HEK293 (cell line): Measurements from ENCODE around the gene PRKAG2.

Experiments
- CTCF ChIA-PET: fragments of 350-600 bp; formaldehyde crosslinking; extraction: SDS; loops from one replicate; lab custom pipeline; 2021; ENCODE audit warnings: antibody characterized with exemption; lab: Yijun Ruan, JAX
- POLR2A ChIA-PET: fragments of 300-600 bp; formaldehyde crosslinking; extraction: SDS; loops from one replicate; lab custom pipeline; 2020; ENCODE audit warnings: antibody characterized with exemption, inconsistent platforms; lab: Yijun Ruan, JAX
- H3K27ac ChIP-seq: fragments of 200-500 bp; sonication (Bioruptor generic); 2 replicates; pipeline ENCODE4 v1.5.1; 2014; ENCODE audit warnings: low read depth, low read length, control low read depth, inconsistent platforms; ENCODE audit errors: extremely low read depth
- H3K36me3 ChIP-seq, 2 experiments: fragments of 200-500 bp in 1 of 2; sonication (Bioruptor generic) in 1 of 2; 1 replicate in 1 of 2; 2 replicates in 1 of 2; pipeline ENCODE4 v1.5.1; 2014 to 2017; ENCODE audit warnings: inconsistent platforms in 2 of 2, low read length in 2 of 2; ENCODE audit not compliant: control insufficient read depth in 2 of 2, insufficient read depth in 1 of 2
- H3K4me1 ChIP-seq: fragments of 200-500 bp; sonication (Bioruptor generic); 2 replicates; pipeline ENCODE4 v1.5.1; 2014; ENCODE audit warnings: mild to moderate bottlenecking, low read length, inconsistent platforms; ENCODE audit not compliant: control insufficient read depth, insufficient read depth
- H3K4me3 ChIP-seq: 2 replicates; pipeline ENCODE4 v1.5.1; 2011; ENCODE audit warnings: low read depth, mild to moderate bottlenecking, control low read depth, low read length, moderate library complexity
- H3K9me3 ChIP-seq: fragments of 200-500 bp; sonication (Bioruptor generic); 2 replicates; pipeline ENCODE4 v1.5.1; 2014; ENCODE audit warnings: low read depth, low read length, inconsistent platforms; ENCODE audit not compliant: control insufficient read depth, insufficient read depth
- SETDB1 ChIP-seq: IDR thresholded peaks from one replicate; pipeline ENCODE4 v1.6.1; 2017; ENCODE audit warnings: mild to moderate bottlenecking, low read length, moderate library complexity, mixed read lengths; ENCODE audit not compliant: insufficient read length
- TRIM28 ChIP-seq: IDR thresholded peaks from 2 replicates; pipeline ENCODE4 v1.6.1; 2011; ENCODE audit warnings: low read length, control low read depth, borderline replicate concordance
- ZFP41 ChIP-seq: fragments of 450-650 bp; formaldehyde crosslinking; IDR thresholded peaks from 2 replicates; pipeline ENCODE4 v1.5.1; 2016; ENCODE audit warnings: missing biosample characterization, missing genetic modification characterization, borderline replicate concordance
- ZNF155 ChIP-seq: fragments of 450-650 bp; formaldehyde crosslinking; IDR thresholded peaks from 2 replicates; pipeline ENCODE4 v1.5.1; 2016; ENCODE audit warnings: missing biosample characterization, missing genetic modification characterization
- ZNF16 ChIP-seq: fragments of 450-650 bp; formaldehyde crosslinking; IDR thresholded peaks from 2 replicates; pipeline ENCODE4 v1.5.1; 2016; ENCODE audit warnings: low read depth, missing biosample characterization, missing genetic modification characterization
- ZNF24 ChIP-seq: fragments of 450-650 bp; formaldehyde crosslinking; IDR thresholded peaks from 2 replicates; pipeline ENCODE4 v1.5.1; 2016; ENCODE audit warnings: missing biosample characterization, missing genetic modification characterization
- ZNF335 ChIP-seq: fragments of 450-650 bp; formaldehyde crosslinking; conservative IDR thresholded peaks from 2 replicates; pipeline ENCODE4 v1.5.1; 2016; ENCODE audit warnings: missing biosample characterization, missing genetic modification characterization
- ZNF350 ChIP-seq: fragments of 450-650 bp; formaldehyde crosslinking; IDR thresholded peaks from 2 replicates; pipeline ENCODE4 v1.5.0; 2017; ENCODE audit warnings: missing biosample characterization, mild to moderate bottlenecking, missing genetic modification characterization
- ZNF48 ChIP-seq: fragments of 450-650 bp; formaldehyde crosslinking; IDR thresholded peaks from 2 replicates; pipeline ENCODE4 v1.5.1; 2016; ENCODE audit warnings: missing biosample characterization, missing genetic modification characterization
- ZNF544 ChIP-seq: fragments of 450-650 bp; formaldehyde crosslinking; IDR thresholded peaks from 2 replicates; pipeline ENCODE4 v1.5.0; 2017; ENCODE audit warnings: missing biosample characterization, missing genetic modification characterization
- ZNF610 ChIP-seq: fragments of 450-650 bp; formaldehyde crosslinking; IDR thresholded peaks from 2 replicates; pipeline ENCODE4 v1.5.1; 2016; ENCODE audit warnings: missing biosample characterization, missing genetic modification characterization, borderline replicate concordance
- TF ChIP-seq, protein P1 (sequence below): fragments of 450-650 bp; formaldehyde crosslinking; optimal IDR thresholded peaks from 2 replicates; pipeline ENCODE3; 2016; ENCODE audit warnings: missing biosample characterization, mild to moderate bottlenecking, missing genetic modification characterization
- TF ChIP-seq, protein P2 (sequence below): fragments of 450-650 bp; formaldehyde crosslinking; IDR thresholded peaks from 2 replicates; pipeline ENCODE4 v1.5.1; 2016; ENCODE audit warnings: missing biosample characterization, missing genetic modification characterization, borderline replicate concordance
- TF ChIP-seq, protein P3 (sequence below): fragments of 450-650 bp; formaldehyde crosslinking; IDR thresholded peaks from 2 replicates; pipeline ENCODE4 v1.5.1; 2016; ENCODE audit warnings: missing biosample characterization, missing genetic modification characterization
- TF ChIP-seq, protein P4 (sequence below): IDR thresholded peaks from 2 replicates; pipeline ENCODE4 v1.6.1; 2011; ENCODE audit warnings: mild to moderate bottlenecking, low read depth, low read length, borderline replicate concordance
- TF ChIP-seq, protein P5 (sequence below): fragments of 450-650 bp; formaldehyde crosslinking; IDR thresholded peaks from 2 replicates; pipeline ENCODE4 v1.5.1; 2017; ENCODE audit warnings: missing biosample characterization, missing genetic modification characterization

PRKAG2 gene

DNA sequence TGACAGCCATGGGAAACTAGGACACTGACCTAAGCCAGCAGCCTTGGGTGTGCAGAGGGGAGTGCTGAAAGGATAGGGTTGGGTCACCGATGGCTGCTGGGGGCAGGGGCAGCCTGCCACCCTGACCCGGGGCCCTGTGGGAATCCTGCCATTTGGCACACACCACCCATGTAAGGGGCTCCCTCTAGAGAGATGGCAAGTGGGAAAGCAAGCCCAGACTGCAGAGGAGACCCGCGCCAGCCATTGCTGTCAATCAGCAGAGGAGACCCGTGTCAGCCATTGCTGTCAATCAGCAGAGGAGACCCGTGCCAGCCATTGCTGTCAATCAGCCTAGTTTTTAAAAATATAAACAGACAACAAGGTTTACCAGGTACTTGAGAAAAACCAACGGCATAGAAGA is 27.4 kb upstream of the PRKAG2 start:
- no peaks in the 10 kb centered on the region for H3K36me3 ChIP-seq
- ChIA-PET CTCF (no interaction called here), POLR2A (no interaction called here)
- no peak overlapping the region for H3K4me3 ChIP-seq
- no peaks in the 10 kb centered on the region for H3K4me1 ChIP-seq
- H3K27ac ChIP-seq, result no peak overlapping the region
- no peak for TF ChIP-seq ZFP41 (tag by site-specific recombination)
- TF ChIP-seq, protein P1, sequence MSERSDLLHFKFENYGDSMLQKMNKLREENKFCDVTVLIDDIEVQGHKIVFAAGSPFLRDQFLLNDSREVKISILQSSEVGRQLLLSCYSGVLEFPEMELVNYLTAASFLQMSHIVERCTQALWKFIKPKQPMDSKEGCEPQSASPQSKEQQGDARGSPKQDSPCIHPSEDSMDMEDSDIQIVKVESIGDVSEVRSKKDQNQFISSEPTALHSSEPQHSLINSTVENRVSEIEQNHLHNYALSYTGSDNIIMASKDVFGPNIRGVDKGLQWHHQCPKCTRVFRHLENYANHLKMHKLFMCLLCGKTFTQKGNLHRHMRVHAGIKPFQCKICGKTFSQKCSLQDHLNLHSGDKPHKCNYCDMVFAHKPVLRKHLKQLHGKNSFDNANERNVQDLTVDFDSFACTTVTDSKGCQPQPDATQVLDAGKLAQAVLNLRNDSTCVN, result no peak
- TF ChIP-seq ZNF610 (tag by site-specific recombination), result no peak
- TF ChIP-seq ZNF24 (tag by site-specific recombination), result no peak
- TF ChIP-seq, protein P2, sequence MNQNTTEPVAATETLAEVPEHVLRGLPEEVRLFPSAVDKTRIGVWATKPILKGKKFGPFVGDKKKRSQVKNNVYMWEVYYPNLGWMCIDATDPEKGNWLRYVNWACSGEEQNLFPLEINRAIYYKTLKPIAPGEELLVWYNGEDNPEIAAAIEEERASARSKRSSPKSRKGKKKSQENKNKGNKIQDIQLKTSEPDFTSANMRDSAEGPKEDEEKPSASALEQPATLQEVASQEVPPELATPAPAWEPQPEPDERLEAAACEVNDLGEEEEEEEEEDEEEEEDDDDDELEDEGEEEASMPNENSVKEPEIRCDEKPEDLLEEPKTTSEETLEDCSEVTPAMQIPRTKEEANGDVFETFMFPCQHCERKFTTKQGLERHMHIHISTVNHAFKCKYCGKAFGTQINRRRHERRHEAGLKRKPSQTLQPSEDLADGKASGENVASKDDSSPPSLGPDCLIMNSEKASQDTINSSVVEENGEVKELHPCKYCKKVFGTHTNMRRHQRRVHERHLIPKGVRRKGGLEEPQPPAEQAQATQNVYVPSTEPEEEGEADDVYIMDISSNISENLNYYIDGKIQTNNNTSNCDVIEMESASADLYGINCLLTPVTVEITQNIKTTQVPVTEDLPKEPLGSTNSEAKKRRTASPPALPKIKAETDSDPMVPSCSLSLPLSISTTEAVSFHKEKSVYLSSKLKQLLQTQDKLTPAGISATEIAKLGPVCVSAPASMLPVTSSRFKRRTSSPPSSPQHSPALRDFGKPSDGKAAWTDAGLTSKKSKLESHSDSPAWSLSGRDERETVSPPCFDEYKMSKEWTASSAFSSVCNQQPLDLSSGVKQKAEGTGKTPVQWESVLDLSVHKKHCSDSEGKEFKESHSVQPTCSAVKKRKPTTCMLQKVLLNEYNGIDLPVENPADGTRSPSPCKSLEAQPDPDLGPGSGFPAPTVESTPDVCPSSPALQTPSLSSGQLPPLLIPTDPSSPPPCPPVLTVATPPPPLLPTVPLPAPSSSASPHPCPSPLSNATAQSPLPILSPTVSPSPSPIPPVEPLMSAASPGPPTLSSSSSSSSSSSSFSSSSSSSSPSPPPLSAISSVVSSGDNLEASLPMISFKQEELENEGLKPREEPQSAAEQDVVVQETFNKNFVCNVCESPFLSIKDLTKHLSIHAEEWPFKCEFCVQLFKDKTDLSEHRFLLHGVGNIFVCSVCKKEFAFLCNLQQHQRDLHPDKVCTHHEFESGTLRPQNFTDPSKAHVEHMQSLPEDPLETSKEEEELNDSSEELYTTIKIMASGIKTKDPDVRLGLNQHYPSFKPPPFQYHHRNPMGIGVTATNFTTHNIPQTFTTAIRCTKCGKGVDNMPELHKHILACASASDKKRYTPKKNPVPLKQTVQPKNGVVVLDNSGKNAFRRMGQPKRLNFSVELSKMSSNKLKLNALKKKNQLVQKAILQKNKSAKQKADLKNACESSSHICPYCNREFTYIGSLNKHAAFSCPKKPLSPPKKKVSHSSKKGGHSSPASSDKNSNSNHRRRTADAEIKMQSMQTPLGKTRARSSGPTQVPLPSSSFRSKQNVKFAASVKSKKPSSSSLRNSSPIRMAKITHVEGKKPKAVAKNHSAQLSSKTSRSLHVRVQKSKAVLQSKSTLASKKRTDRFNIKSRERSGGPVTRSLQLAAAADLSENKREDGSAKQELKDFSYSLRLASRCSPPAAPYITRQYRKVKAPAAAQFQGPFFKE (tag by site-specific recombination), result no peak
- TF ChIP-seq ZNF335 (tag by site-specific recombination), result no peak
- TF ChIP-seq ZNF544 (tag by site-specific recombination), result no peak
- TF ChIP-seq SETDB1, result no peak
- TF ChIP-seq, protein P3, sequence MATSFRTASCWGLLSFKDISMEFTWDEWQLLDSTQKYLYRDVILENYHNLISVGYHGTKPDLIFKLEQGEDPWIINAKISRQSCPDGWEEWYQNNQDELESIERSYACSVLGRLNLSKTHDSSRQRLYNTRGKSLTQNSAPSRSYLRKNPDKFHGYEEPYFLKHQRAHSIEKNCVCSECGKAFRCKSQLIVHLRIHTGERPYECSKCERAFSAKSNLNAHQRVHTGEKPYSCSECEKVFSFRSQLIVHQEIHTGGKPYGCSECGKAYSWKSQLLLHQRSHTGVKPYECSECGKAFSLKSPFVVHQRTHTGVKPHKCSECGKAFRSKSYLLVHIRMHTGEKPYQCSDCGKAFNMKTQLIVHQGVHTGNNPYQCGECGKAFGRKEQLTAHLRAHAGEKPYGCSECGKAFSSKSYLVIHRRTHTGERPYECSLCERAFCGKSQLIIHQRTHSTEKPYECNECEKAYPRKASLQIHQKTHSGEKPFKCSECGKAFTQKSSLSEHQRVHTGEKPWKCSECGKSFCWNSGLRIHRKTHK (tag by site-specific recombination), result no peak
- TF ChIP-seq ZNF350 (tag by site-specific recombination), result no peak
- no peak for TF ChIP-seq ZNF155 (tag by site-specific recombination)
- TF ChIP-seq TRIM28, result no peak
- TF ChIP-seq, protein P4, sequence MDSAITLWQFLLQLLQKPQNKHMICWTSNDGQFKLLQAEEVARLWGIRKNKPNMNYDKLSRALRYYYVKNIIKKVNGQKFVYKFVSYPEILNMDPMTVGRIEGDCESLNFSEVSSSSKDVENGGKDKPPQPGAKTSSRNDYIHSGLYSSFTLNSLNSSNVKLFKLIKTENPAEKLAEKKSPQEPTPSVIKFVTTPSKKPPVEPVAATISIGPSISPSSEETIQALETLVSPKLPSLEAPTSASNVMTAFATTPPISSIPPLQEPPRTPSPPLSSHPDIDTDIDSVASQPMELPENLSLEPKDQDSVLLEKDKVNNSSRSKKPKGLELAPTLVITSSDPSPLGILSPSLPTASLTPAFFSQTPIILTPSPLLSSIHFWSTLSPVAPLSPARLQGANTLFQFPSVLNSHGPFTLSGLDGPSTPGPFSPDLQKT, result no peak
- H3K9me3 ChIP-seq, result no peaks in the 10 kb centered on the region

DNA sequence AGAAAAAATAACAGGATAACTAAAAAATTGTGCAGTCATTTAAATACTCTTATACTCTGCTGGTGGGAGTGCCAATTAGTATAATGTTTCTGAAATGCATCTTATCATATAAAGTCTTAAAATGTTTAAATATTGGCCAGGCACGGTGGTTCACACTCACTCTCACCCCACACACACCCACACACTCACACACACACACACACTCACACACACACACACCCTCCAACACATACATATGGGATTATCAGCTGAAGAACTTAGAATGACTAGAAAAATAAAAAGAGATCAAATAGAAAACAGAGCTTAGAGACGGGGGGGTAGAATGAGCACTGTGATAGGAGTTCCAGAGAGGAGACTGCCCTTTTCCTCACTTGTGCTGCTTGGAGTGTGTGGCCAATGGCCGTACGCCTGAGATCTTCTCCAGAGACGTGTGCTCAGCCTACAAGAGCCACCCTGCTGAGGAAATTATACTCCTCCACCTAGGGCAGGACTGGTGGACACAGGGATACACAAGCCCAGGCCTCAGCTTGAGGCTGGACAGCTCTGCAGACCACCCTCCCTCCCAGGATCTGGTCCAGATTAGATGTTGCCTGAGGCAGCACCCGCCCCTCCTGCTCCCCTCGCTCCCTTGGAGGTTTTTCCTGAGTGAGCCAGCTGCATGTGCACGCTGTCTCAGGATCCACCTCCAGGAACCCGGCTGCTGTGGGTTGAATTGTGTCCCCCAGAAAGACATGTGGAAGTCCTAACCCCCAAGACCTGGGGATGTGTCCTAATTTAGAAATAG is 26.5 kb upstream of the PRKAG2 start:
- H3K9me3 ChIP-seq, result no peaks in the 10 kb centered on the region
- H3K4me3 ChIP-seq, result no peak overlapping the region
- H3K36me3 ChIP-seq, result no peaks in the 10 kb centered on the region
- POLR2A ChIA-PET, result no interaction called here
- H3K27ac ChIP-seq, result no peak overlapping the region
- no peaks in the 10 kb centered on the region for H3K4me1 ChIP-seq
- CTCF ChIA-PET, result no interaction called here
- TF ChIP-seq, protein P5, sequence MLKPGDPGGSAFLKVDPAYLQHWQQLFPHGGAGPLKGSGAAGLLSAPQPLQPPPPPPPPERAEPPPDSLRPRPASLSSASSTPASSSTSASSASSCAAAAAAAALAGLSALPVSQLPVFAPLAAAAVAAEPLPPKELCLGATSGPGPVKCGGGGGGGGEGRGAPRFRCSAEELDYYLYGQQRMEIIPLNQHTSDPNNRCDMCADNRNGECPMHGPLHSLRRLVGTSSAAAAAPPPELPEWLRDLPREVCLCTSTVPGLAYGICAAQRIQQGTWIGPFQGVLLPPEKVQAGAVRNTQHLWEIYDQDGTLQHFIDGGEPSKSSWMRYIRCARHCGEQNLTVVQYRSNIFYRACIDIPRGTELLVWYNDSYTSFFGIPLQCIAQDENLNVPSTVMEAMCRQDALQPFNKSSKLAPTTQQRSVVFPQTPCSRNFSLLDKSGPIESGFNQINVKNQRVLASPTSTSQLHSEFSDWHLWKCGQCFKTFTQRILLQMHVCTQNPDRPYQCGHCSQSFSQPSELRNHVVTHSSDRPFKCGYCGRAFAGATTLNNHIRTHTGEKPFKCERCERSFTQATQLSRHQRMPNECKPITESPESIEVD (tag by site-specific recombination), result no peak
- TF ChIP-seq ZNF48 (tag by site-specific recombination), result no peak
- TF ChIP-seq, protein P2 (tag by site-specific recombination), result no peak
- TF ChIP-seq ZNF16 (tag by site-specific recombination), result no peak
